ENCODE data around the gene MYO7B. TPM values are rescaled to one million over a fixed set of nuclear protein-coding genes. Genes with fewer than 3 reads are reported as not detected.

The MYO7B gene
- total and polyA plus RNA-seq, 2 donors (not counting 1 experiment from before 2014, with no cell fraction given): 5.0 to 68.2 TPM

GRCh38 chr2:127527001-127527804, 8.3 kb upstream of the MYO7B start:
- TF ChIP-seq CTCF (IDR thresholded peaks at IDR 0.05) (no peak), EZH2 (IDR thresholded peaks at IDR 0.05; ENCODE audit: borderline replicate concordance, insufficient read depth, low read depth, low read length, poor library complexity, severe bottlenecking) (no peak)
- H3K4me3 ChIP-seq (ENCODE audit: control extremely low read depth in 1 of 5, extremely low read depth in 1 of 5, insufficient read depth in 1 of 5, low read depth in 2 of 5, low read length in 4 of 5): peak overlapping the region; percentile 67 to 98 (median 91)
- POLR2A ChIA-PET: interaction anchor here (0.6 to 1.3 kb wide), 3 partner anchors 50 to 221 kb away, joined by 3 read pairs; no protein-coding TSS in a partner anchor

More at GRCh38 chr2:127527001-127527804, 8.3 kb upstream of the MYO7B start:
- Histone ChIP-seq H3K79me2 (ENCODE audit: control insufficient read depth, insufficient read depth, low read length) (peaks cover 42% of the 10 kb centered on the region), H3K27ac (ENCODE audit: low read length in 2 of 2) (peak overlapping the region; percentile 95 to 98), H3K27me3 (replicated peaks in 1 of 4; ENCODE audit: control extremely low read depth in 1 of 4, control insufficient read depth in 3 of 4, insufficient read depth in 4 of 4, low read length in 3 of 4) (no peaks in the 10 kb centered on the region), H3K36me3 (replicated peaks in 1 of 2; ENCODE audit: control extremely low read depth in 1 of 2, control insufficient read depth in 1 of 2, extremely low read depth in 1 of 2, insufficient read depth in 2 of 2, low read length in 1 of 2) (peaks cover 2 to 9% of the 10 kb centered on the region in 2 experiments), H3K9me3 (ENCODE audit: control extremely low read depth in 1 of 3, control insufficient read depth in 2 of 3, insufficient read depth in 1 of 3, low read length in 2 of 3) (peaks cover 0 to 5% (median 0%) of the 10 kb centered on the region in 3 donors), H3K4me1 (ENCODE audit: control insufficient read depth in 2 of 2, insufficient read depth in 2 of 2, low read length in 2 of 2) (peaks cover 17 to 21% of the 10 kb centered on the region in 2 donors), H3K9ac (ENCODE audit: low read length) (peak overlapping the region; percentile 91), H4K20me1 (ENCODE audit: control insufficient read depth, insufficient read depth, low read length, poor library complexity, severe bottlenecking) (no peaks in the 10 kb centered on the region), H2AFZ (ENCODE audit: insufficient read depth, low read depth, low read length, poor library complexity, severe bottlenecking) (peak overlapping the region; percentile 89), H3K4me2 (replicated peaks; ENCODE audit: low read depth, low read length, poor library complexity, severe bottlenecking) (peak overlapping the region; percentile 82)
- Mint-ChIP-seq H3K4me3 (peak overlapping the region; percentile 99), H3K27me3 (no peaks in the 10 kb centered on the region), H3K9me3 (ENCODE audit: insufficient read depth) (peaks cover 3% of the 10 kb centered on the region), H3K4me1 (peaks cover 33% of the 10 kb centered on the region), H3K27ac (peak overlapping the region; percentile 98)
- ATAC-seq (ENCODE audit: low read depth) (peak; percentile 4), DNase-seq (no peak)
- intact Hi-C loops (cut with micrococcal nuclease): loop anchor here (2.0 to 5.0 kb wide), 3 partner anchors 52 to 120 kb away; partner anchors contain the start of genes GPR17 and PROC
- 19% methylated on average over 10 of the region's 13 CpGs for WGBS (ENCODE audit: insufficient coverage)
- CTCF ChIA-PET: interaction anchor here (0.8 to 1.9 kb wide), 5 partner anchors 64 to 359 kb away, joined by 4 to 6 read pairs (median 4); no protein-coding TSS in a partner anchor

All from B cell (primary cell).